ENCODE results near the gene TAS2R31.
"Not testable (repeated sequence)": the region's sequence is repeated elsewhere in the genome, so short reads cannot be mapped to it uniquely, and the experiment has no call there.

Gene TAS2R31, protein sequence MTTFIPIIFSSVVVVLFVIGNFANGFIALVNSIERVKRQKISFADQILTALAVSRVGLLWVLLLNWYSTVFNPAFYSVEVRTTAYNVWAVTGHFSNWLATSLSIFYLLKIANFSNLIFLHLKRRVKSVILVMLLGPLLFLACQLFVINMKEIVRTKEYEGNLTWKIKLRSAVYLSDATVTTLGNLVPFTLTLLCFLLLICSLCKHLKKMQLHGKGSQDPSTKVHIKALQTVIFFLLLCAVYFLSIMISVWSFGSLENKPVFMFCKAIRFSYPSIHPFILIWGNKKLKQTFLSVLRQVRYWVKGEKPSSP

DNA sequence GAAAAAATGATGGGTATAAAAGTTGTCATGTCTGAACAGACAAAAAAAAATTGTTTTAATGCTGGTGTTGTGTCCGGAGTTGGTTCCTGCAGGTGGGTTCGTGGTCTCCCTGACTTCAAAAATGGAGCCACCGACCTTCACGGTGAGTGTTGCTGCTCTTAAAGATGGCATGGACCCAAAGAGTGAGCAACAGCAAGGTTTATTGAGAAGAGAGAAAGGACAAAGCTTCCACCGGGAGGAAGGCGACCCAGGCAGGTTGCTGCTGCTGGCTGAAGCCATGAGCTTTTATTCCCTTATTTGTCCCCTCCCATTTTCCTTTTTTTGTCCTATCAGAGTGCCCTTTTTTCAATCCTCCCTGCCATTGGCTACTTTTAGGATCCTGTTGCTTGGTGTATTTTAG, at the start of gene TAS2R31:
Gene TAS2R31 (minus strand): TSS at position 101 of the 400 bp plus-strand sequence. CDS start 72 bp downstream, at position 29.
- TF ChIP-seq CTCF (IDR thresholded peaks at IDR 0.05; ENCODE audit: low read length, missing control alignments): no peak
- no peak within 1 kb of the TSS for H3K4me3 ChIP-seq (replicated peaks; ENCODE audit: low read depth, low read length)
- DNase-seq (ENCODE audit: low read depth): no peak

GRCh38 chr12:11078246-11078645, 47.0 kb upstream of the TAS2R31 start:
- DNase-seq (ENCODE audit: low read depth): no peak
- no peak for TF ChIP-seq CTCF (IDR thresholded peaks at IDR 0.05; ENCODE audit: low read length, missing control alignments)
- no peak overlapping the region for H3K4me3 ChIP-seq (replicated peaks; ENCODE audit: low read depth, low read length)

DNA sequence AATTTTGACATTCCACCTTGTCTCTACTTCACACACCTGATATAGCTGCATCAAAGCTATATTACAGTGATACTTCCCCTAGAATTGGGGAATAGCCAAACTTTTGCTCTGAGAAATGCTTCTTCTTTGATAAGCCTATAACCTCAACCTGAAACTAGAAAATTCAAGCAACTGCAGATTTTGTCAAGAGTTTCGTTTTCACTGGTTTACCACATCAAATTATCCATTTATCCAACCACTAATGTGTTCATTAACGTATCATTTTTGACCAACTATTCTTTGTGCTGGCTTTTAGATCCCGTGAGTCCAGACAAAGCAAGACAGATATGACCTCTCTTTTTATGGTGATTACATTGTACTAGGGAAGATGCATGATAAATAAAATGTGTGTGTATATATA, 44.4 kb upstream of the TAS2R31 start:
- no peak overlapping the region for H3K4me3 ChIP-seq (replicated peaks; ENCODE audit: low read depth, low read length)
- DNase-seq (ENCODE audit: low read depth): no peak
- TF ChIP-seq CTCF (IDR thresholded peaks at IDR 0.05; ENCODE audit: low read length, missing control alignments): no peak

DNA sequence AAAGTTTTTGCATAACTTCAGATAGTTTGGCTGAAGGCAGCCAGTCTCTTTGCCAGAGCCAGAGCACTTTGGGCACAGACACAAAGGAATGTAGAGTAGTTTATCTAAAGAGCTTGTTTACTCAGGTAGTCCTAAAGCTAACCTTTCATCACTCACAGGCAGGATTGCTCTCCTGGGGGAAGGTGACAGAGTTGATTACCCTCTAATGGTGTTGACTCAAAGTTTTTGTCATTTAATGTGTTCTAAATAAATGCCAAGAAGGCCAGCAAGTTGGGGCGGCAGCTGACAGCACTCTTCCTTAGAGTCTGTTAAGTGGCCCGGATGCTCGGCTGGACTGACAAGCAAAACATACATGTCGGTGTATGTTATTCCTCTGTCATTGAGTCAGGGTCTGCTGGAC, 40.2 kb upstream of the TAS2R31 start:
- TF ChIP-seq CTCF (IDR thresholded peaks at IDR 0.05; ENCODE audit: low read length, missing control alignments): no peak
- H3K4me3 ChIP-seq (replicated peaks; ENCODE audit: low read depth, low read length): no peak overlapping the region
- DNase-seq (ENCODE audit: low read depth): no peak

DNA sequence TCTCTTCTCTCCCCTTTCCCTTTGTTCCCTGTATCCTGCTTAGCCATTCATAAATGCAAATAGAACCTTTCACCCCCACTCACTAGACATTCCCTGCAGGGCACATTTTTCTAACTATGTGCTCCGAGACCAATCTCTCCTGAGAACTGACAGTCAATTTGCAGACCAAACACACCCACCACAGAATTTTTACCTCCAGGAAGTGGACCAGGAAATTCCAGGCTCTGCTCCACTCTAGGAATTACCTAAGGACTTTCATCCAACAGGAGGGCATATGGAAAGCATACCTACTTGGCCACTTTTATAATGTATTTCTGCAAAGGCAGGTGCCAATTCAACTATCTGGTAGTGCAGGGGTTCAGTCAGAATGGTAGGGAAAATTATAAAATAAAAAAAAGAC, 39.8 kb upstream of the TAS2R31 start:
- H3K4me3 ChIP-seq (replicated peaks; ENCODE audit: low read depth, low read length): no peak overlapping the region
- no peak for DNase-seq (ENCODE audit: low read depth)
- TF ChIP-seq CTCF (IDR thresholded peaks at IDR 0.05; ENCODE audit: low read length, missing control alignments): no peak

GRCh38 chr12:11069854-11070365, 38.7 kb upstream of the TAS2R31 start:
- no peak overlapping the region for H3K4me3 ChIP-seq (replicated peaks; ENCODE audit: low read depth, low read length)
- no peak for DNase-seq (ENCODE audit: low read depth)
- no peak for TF ChIP-seq CTCF (IDR thresholded peaks at IDR 0.05; ENCODE audit: low read length, missing control alignments)

DNA sequence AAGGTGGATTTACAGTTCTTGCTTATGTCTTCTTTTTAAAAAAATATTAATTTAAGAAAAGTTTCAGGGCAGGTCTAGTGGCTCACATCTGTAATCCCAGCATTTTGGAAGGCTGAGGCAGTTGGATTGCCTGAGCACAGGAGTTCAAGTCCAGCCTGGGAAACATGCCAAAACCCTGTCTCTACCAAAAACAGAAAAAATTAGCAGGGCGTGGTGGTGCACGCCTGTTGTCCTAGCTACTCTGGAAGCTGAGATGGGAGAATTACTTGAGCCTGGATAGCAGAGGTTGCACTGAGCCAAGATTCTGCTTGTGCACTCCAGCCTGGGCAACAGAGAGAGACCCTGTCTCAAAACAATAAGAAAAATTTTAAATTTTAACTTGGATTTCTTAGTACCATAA, 36.3 kb upstream of the TAS2R31 start:
- H3K4me3 ChIP-seq (replicated peaks; ENCODE audit: low read depth, low read length): no peak overlapping the region
- TF ChIP-seq CTCF (IDR thresholded peaks at IDR 0.05; ENCODE audit: low read length, missing control alignments): no peak
- peak; percentile 27 for DNase-seq (ENCODE audit: low read depth)

GRCh38 chr12:11062194-11062593, 31.0 kb upstream of the TAS2R31 start, which contains the start of gene TAS2R46:
Gene TAS2R46, minus strand, starts transcription at chr12:11062294. Its CDS starts 0 bp downstream, at chr12:11062294.
- not testable (repeated sequence) for DNase-seq (ENCODE audit: low read depth); H3K4me3 ChIP-seq (replicated peaks; ENCODE audit: low read depth, low read length)
